ENCODE results near the gene ARSB.
"Not testable (repeated sequence)": the region's sequence is repeated elsewhere in the genome, so short reads cannot be mapped to it uniquely, and the experiment has no call there.

ARSB gene

GRCh38 chr5:78953092-78953800 is 31.9 kb downstream of the ARSB start:
- FAIRE-seq = no peak
- DNase-seq (ENCODE audit: low spot score) = no peak

GRCh38 chr5:78930721-78931120 is 54.4 kb downstream of the ARSB start:
- DNase-seq (ENCODE audit: low spot score) = no peak
- no peak for FAIRE-seq

GRCh38 chr5:78929833-78930232 is 55.3 kb downstream of the ARSB start:
- DNase-seq (ENCODE audit: low spot score) = no peak
- no peak for FAIRE-seq

- FAIRE-seq = no peak
- peak; percentile 60 for DNase-seq (ENCODE audit: low spot score)
Measured at GRCh38 chr5:78927657-78928282, 57.3 kb downstream of the ARSB start.

GRCh38 chr5:78926252-78926651 is 58.9 kb downstream of the ARSB start:
- FAIRE-seq (no peak), DNase-seq (ENCODE audit: low spot score) (no peak)

- FAIRE-seq (no peak), DNase-seq (ENCODE audit: low spot score) (no peak)
Measured at GRCh38 chr5:78925129-78925876, 59.8 kb downstream of the ARSB start.

- FAIRE-seq (no peak), DNase-seq (ENCODE audit: low spot score) (no peak)
Measured at GRCh38 chr5:78923622-78923970, 61.5 kb downstream of the ARSB start.

GRCh38 chr5:78922879-78923621 is 62.1 kb downstream of the ARSB start:
- no peak for FAIRE-seq
- DNase-seq (ENCODE audit: low spot score) = no peak

- FAIRE-seq = no peak
Measured at GRCh38 chr5:78920604-78921003, 64.5 kb downstream of the ARSB start.

GRCh38 chr5:78919796-78920195 is 65.3 kb downstream of the ARSB start:
- FAIRE-seq = no peak
- no peak for DNase-seq (ENCODE audit: low spot score)

More at GRCh38 chr5:78920604-78921003, 64.5 kb downstream of the ARSB start:
- no peak for DNase-seq (ENCODE audit: low spot score)

- no peak for FAIRE-seq
- no peak for DNase-seq (ENCODE audit: low spot score)
Measured at GRCh38 chr5:78916044-78916443, 69.1 kb downstream of the ARSB start.

GRCh38 chr5:78915170-78915569 is 69.9 kb downstream of the ARSB start:
- no peak for FAIRE-seq
- no peak for DNase-seq (ENCODE audit: low spot score)

GRCh38 chr5:78912811-78913210 is 72.3 kb downstream of the ARSB start:
- DNase-seq (ENCODE audit: low spot score) (no peak), FAIRE-seq (no peak)

GRCh38 chr5:78912085-78912771 is 72.9 kb downstream of the ARSB start:
- no peak for FAIRE-seq
- DNase-seq (ENCODE audit: low spot score) = no peak

GRCh38 chr5:78909224-78909983 is 75.7 kb downstream of the ARSB start:
- FAIRE-seq; DNase-seq (ENCODE audit: low spot score): not testable (repeated sequence)

GRCh38 chr5:78908173-78909061 is 76.7 kb downstream of the ARSB start:
- FAIRE-seq = no peak

GRCh38 chr5:78907255-78907891 is 77.7 kb downstream of the ARSB start:
- no peak for FAIRE-seq
- peak; percentile 4 for DNase-seq (ENCODE audit: low spot score)

More at GRCh38 chr5:78908173-78909061, 76.7 kb downstream of the ARSB start:
- DNase-seq (ENCODE audit: low spot score) = no peak

GRCh38 chr5:78905084-78905938 is 79.8 kb downstream of the ARSB start:
- DNase-seq (ENCODE audit: low spot score) (no peak), FAIRE-seq (no peak)

Data from RCC 7860 (cell line).